AG08396 (cell line): ENCODE measurements around the gene PTH2R.
"Not testable (repeated sequence)": the region's sequence is repeated elsewhere in the genome, so short reads cannot be mapped to it uniquely, and the experiment has no call there.

Experiments
- DNase-seq: peaks from one replicate; pipeline ENCODE4 v3.0.0; 2012; ENCODE audit warnings: low spot score, mixed read lengths

PTH2R gene, protein sequence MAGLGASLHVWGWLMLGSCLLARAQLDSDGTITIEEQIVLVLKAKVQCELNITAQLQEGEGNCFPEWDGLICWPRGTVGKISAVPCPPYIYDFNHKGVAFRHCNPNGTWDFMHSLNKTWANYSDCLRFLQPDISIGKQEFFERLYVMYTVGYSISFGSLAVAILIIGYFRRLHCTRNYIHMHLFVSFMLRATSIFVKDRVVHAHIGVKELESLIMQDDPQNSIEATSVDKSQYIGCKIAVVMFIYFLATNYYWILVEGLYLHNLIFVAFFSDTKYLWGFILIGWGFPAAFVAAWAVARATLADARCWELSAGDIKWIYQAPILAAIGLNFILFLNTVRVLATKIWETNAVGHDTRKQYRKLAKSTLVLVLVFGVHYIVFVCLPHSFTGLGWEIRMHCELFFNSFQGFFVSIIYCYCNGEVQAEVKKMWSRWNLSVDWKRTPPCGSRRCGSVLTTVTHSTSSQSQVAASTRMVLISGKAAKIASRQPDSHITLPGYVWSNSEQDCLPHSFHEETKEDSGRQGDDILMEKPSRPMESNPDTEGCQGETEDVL

DNA sequence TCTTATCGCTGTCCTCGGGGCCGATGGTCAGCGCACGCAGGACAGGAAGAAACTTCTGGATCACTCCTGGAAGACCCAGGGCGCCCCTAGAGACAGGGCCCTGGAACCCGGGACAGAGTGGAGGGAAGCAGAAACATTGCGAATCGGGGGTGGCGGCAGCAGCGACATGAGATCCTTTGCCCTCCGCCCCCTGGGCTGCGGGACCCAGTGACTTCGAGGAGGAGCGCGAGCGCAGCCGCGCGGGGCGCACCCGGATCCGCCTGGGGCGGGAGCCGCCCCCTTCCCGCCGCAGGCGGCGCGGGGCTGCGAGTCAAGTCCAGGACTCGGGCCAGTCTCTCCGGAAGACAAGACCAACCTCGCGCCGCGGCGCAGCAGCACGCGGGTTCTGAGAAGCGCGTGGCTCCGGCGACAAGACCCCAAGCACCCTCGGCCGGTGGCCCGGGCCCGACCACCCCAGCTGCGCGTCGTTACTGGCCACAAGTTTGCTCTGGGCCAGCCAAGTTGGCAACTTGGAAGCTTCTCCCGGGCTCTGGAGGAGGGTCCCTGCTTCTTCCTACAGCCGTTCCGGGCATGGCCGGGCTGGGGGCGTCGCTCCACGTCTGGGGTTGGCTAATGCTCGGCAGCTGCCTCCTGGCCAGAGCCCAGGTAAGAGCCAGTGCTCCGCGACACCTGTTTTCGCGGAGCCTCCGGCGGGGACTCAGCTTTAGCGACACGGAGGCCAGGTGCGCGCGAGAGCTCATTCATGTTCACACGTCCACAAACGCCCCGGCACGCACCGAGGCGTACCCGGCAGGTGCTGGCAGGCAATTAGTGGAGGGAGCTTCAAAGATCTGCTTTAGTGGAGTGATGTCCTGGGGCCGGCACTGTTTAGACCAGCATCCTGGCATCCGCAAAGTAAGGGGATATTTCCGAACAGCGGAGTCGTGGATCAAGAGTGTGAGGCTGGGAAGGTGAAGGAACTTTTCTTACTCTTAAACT lies at the start of gene PTH2R:
TSS of gene PTH2R (plus strand) at position 319 of the 978 bp plus-strand sequence. CDS start at position 571, 252 bp downstream.
- peak; percentile 28 for DNase-seq

DNA sequence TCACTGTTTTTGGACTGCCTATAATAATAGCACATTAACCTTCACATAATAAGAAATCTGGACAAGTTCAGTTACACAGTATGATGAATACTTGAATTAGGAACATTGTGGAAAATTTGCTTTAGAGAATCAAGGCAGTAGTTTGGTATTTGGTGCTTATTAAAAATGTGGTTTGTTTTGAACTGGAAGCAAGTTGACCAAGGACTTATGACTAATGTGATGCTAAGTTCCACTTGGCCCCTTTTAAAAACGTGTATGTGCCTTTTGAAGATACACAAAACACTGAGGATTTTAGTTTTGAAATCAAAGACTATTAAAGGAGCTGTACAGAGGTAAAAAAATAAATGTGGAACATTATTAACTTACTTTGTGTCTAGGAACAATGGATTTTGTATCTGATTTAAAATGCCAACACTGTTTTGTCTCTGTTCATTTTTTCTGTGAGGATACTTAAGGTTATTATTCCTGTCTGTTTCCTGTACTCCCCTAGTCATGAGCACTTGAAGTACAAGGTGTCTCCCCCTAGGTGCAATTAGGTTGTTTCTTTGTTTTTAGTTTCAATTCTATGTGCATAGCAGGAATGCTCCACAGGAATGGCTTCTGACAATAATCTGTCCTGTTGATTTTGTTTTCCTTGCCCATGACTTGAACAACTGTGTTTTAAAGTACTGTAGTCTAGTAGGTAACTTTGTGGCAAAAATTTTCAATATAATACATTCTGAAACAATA lies 49.6 kb upstream of the PTH2R start:
- peak; percentile 11 for DNase-seq

DNA sequence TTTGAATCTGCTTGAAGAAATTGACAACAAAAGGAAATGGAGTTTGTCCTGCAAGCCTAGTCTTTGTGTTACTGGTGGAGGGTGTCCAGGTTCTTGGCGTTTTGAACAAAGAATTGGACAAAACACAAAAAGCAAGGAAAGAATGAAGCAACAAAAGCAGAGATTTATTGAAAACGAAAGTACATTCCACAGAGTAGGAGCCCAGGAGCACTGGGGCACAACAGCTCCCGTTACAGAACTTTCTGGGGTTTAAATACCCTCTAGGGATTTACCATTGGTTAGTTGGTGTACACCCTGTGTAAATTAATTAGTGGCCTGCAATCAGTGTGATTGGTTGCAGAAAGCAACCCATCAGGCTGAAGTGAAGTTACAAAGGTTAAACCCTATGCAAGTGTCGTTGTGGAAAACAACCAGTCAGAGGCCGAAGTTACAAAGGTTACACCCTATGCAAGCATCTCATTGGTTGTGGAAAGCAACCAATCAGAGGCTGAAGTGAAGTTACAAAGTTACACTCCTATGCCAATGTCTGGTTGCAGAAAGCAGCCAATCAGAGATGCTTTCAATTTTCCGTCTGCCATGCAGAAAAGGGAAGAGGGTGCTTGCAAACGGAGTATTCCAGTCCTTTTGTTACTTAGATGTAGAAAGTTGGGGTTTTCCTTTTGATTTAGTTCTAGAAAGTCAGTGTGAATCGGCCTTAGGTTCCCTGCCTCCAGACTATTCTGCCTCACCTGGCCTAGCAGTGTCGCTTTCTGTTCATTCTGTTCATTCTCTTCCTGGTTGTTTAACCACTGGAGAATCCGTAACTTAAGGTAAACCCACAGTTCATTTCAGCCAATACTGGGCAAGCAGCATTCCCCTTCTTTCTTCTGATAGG lies 47.6 kb upstream of the PTH2R start:
- DNase-seq, result no peak

DNA sequence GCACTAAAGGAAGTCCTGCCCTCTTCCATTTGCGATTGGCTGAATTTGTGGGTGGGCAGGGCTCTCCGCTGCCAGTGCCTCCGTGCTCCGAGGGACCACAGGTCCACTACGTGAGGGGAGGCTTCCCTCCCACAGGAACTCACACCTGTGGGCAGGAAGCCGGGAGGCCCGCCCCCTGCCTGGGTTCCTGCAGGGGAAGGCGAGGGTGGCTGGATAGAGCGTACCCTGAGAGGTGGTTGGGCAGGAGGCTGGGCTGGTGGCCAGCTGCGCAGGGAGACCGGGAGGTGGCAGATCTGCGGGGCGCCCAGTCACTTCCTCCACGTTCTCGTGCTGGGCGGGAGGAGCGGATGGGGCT lies 47.0 kb upstream of the PTH2R start:
- DNase-seq, result no peak

DNA sequence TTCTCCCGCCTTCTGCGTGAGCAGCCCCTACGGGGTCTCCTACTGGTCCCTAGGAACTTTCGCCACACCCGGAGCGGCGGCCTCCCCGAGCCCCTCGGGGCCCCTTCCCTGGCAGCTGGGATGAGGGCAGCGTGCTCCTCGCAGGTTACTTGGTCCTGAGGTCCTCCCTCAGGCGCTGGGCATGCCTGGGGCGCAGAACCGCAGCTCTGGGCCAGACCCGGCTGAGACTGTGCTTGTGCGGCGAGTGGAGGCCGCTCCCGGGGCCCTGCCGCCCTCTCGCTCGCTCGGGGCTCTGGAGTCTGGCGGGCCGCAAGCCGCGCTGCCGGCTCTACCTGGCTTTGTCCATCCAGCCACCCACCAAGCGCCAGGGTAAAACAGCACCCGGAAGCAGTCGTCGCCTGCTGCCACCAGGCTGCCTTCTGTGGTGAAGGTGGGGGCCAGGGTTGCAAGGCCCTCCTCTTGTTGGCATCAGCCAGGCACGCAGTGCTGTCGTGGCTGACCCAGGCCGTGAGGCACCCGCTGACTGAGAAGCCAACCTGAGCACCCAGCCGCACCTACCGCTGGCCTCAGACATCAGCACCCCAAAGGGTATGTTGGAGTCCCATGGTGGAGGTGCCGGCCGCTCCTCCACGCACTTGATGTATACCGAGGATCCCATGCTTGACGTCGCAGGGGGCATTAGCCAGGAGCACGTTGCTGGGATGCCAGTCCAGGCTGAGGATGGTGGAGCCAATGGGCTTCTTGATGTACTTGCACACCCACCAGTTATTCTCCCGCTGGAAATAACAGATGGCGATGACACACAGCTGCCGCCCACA lies 46.1 kb upstream of the PTH2R start:
- no peak for DNase-seq

DNA sequence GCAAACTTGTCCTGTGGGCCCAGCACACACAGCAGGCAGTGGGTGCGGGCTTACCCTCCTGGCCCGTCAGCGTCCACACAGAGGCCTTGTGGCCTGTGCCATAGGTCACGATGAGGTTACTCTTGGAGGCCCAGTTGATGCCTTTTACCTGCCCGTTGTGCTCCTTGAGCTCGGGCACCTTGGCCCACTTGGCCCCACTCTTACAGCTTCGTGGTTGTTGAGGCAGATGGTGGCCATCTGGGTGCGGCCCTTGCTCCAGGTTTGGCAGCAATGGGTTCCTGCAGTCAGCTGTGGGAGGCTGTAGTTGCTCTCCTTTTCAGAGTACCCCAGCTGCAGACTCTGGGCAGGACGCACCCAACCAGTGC lies 45.5 kb upstream of the PTH2R start:
- no peak for DNase-seq

DNA sequence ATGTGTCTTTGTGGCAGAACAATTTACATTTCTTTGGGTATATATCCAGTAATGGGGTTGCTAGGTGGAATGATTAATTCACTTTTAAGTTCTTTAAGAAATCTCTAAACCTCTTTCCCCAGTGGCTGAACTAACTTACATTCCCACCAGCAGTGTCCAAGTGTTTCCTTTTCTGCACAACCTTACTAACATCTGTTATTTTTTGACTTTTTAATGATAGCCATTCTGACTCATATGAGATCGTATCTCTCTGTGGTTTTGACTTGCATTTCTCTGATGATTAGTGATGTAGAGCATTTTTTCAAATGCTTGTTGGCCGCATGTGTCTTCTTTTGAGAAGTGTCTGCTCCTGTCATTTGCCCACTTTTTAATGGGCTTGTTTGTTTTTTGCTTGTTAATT lies 43.1 kb upstream of the PTH2R start:
- DNase-seq, result no peak

DNA sequence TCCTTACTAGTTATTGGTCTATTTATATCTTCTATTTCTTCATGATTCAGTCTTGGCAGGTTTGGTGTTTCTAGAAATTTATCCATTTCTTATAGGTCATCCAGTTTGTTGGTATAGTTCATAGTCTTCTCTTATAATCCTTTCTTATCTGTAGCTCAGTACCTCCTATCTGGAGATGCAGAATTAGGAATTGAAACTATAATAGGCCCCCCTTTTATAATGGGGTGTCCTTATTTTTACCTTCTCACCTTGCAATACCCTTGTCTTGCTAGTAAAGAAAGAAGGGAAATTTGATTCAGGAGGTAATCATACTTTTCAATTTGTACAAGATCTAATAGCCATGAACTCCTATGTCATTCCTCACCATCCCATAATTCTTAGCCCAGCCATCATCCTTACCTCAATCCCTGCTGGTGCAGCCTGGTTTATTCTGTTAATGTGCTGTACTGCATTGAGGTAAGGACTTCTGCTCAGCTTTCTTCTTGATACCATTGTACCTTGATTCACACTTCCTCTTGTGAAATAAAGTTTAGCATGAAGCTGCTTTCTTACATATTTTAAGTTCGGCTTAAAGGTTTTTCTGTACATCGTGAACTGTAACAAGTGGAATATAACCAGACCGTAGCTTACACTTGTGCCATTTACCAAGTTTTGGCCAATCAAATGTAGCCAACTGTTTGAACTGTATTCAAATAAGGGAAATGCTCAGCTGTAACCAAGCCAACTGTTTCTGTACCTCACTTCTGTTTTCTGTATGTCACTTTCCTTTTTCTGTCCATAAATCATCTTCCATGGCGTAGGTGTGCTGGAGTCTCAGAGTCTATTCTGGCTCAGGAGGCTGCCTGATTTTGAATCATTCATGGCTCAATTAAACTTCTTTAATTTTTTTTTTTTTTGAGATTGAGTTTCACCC lies 40.1 kb upstream of the PTH2R start:
- no peak for DNase-seq

DNA sequence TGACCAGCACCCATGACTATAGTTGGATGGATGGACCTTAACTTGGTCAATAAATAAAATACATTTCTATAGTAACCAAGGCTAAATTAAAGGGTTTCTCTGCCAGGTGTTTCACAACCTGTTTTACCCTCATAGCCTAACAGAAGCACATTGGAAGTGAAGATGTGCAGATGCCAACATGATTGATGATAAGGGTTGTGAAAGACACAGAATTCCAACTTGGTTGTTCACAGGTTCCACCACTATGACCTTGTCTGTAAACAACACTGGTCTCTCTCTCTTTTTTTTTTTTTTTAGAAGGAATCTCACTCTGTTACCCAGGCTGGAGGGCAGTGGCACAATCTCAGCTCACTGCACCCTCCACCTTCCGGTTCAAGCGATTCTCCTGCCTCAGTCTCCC lies 37.5 kb upstream of the PTH2R start:
- no peak for DNase-seq

DNA sequence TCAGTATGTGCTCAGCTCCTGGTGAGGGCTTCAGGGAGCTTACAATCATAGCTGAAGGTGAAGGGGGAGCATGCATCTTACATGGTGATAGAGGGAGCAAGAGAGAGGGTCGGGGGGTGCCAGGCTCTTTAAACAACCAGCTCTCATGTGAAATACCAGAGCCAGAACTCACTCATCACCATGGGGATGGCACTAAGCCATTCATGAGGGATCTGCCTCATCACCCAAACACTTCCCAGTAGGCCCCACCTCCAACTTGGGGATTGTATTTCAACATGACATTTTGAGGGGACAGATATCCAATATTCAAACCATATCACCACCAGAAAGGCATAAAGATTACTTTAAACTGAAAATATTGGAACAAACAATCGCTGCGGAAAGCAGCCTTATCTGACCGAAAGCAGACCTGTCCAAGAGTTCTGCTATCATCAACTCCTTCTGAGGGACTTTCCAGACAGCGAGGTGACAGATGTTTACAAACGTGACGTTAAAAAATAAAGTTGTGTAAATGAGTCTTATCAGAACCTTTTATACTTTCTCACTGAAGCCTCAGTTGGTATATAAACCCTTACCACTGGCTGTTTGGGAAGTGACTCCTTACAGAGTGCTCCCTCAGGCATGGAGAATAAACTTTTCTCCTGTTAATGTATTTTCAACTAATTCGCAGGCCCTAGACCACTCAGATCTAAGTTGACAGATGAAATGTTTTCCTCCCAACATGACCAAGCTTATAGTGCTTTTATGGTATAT lies 35.5 kb upstream of the PTH2R start:
- no peak for DNase-seq

DNA sequence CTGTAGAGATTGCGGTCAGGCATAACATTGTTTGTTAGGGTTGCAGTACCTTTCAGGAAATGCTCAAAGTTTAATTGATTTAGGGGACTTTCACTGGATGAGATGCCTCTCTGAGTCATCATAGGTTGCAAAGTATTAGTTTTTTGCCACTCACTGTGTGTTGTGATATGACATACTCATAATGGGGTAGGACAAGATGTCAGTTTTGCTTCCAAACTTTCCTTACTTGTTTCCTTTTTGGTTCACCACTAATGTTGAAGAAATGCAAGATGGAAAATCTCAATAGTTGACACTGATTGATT lies 35.0 kb upstream of the PTH2R start:
- DNase-seq, result no peak

DNA sequence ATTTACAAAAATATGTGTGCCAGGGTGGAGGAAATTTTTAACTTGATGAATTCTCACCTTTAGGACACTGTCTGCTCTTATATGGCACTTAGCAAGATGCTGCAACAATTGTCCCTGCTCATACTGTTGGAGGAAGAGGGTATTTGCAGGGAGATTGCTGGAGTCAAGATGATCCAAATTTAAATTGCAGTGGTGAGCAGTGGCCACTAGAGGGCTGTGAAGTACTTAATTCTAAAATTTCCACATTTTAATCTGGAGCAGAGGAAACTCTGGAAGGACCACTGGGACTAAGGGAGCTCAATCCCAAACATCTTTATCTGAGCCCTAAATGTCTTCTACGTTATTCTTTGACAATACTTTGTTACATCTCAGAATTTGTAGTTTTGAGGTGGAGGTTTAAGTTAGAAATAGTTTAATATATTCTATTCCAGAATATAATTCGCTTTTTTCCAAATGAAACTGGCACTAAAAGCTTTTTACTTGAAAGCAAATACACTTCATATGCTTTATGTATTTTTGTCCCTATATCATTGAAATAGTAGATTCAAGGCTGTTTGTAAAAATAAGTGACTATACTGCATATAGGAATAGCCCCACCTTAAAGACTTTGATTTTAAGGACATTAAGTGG lies 33.0 kb upstream of the PTH2R start:
- DNase-seq, result peak; percentile 65

DNA sequence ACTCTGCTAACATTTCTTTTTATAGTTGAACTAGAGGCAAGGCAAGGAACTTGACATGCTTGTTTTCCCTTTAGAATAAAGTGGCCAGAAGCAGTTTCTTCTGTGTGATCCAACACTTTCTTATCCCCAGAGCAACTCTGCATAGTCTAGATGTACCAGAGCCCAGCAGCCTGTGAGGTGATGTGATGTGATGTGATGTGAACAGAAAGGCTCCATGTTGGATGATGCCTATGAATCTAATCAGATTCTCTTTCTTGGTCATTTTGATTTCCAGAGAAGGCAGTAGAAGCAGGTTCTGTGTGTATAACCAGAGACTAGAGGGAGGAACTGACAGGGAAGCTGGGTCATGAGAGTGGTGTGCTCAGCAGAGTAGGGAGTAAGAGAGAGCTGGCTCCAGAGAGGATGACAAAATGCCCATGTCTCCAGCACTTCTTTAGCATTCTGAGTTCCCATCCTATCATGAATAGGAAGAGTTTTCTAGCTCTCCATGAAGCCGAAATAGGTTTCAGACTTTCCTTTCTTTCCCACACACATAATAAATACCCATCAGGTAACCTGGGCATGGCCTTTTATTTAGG lies 31.0 kb upstream of the PTH2R start:
- DNase-seq, result no peak

DNA sequence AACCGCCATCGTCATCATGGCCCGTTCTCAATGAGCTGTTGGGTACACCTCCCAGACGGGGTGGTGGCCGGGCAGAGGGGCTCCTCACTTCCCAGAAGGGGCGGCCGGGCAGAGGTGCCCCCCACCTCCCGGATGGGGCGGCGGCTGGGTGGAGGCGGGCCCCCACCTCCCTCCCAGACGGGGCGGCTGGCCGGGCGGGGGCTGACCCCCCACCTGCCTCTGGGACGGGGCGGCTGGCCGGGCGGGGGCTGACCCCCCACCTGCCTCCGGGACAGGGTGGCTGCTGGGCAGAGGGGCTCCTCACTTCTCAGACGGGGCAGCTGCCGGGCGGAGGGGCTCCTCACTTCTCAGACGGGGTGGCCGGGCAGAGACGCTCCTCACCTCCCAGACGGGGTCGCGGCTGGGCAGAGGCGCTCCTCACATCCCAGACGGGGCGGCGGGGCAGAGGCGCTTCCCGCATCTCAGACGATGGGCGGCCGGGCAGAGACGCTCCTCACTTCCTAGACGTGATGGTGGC lies 29.2 kb upstream of the PTH2R start:
- not testable (repeated sequence) for DNase-seq

DNA sequence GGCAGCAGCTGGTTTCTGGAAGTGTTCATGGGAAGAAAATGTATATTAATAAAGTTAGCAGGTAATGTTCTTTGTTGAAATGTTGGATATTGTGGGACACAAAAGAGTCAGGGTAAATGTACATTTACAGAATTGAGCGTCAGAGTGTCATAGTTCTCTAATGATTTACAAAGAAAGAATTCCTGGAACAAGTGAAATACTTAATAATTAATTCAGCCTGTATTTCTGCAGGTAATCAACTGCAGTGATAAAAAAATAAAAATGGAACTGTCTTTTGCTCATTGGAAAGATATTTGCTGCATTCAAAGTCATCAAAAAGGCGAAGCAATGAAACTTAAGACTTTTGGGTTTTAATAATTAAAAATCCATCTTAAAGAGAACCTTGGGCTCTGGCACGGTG lies 27.4 kb upstream of the PTH2R start:
- no peak for DNase-seq

DNA sequence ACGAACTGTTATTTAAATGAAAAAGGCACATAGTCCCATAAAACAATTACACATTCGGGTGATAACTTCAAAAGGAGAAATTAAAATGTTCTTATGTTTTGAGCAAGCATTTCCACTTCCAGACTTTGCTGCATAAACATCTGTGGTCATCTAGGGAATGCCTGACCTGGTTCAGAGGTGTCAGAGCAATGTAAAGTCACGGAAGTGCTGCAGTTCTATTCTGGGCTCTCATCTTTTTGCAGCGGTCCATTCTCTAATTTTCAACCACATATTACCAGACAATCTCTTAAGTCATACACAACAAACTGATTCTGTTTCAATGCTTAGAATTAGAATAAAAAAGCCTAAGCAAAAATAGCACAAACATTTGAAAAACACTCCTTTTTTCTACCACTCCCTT lies 22.0 kb upstream of the PTH2R start:
- no peak for DNase-seq

DNA sequence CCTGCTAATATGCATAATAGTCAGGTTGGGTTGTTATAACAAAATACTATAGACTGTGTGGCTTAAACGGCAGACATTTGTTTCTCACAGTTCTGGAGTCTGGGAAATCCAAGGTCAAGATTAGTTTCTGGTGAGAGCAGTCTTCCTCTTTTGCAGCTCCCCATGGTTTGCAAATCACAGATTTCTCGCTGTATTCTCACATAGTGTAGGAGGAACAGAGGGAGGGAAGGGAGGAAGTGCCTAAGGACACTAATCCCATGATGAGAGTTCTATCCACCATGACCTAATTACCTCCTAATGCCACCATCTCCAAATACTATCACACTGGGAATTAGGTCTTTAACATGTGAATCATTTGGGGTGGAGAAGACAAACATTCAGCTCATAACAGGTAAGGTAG lies 20.1 kb upstream of the PTH2R start:
- no peak for DNase-seq

DNA sequence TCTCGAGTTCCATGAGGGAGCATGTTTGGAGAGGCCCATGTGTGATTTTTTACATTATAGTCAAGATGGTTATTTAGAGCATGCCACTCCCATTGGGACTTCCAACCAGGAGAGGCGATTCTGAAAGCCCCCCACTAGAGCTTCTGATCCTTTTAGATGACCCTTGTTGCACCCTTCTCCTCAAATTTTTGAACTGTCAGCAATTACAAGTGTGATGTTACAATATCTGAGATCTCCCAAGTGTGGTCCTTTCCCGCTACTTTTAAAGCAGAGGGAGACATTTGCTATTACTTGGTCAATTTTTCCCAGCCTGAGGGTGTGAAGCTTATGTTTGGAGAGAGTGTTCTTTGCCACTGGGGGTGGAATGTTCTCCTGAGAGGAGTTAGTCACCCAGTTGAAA lies 16.7 kb upstream of the PTH2R start:
- no peak for DNase-seq
